Measurements from ENCODE around the gene KRT16. TPM values are rescaled to one million over a fixed set of nuclear protein-coding genes. Genes with fewer than 3 reads are reported as not detected.

The KRT16 gene
- total RNA-seq (2014; rRNA removed; shearing (Covaris generic)): 0.72 and 0.88 TPM in 2 replicates

GRCh38 chr17:41612376-41613160 is at the start of gene KRT16:
KRT16 (minus strand) TSS chr17:41612767; CDS start chr17:41612688, 79 bp downstream.
- peak; percentile 89 for DNase-seq (ENCODE audit: low read depth)

DNA sequence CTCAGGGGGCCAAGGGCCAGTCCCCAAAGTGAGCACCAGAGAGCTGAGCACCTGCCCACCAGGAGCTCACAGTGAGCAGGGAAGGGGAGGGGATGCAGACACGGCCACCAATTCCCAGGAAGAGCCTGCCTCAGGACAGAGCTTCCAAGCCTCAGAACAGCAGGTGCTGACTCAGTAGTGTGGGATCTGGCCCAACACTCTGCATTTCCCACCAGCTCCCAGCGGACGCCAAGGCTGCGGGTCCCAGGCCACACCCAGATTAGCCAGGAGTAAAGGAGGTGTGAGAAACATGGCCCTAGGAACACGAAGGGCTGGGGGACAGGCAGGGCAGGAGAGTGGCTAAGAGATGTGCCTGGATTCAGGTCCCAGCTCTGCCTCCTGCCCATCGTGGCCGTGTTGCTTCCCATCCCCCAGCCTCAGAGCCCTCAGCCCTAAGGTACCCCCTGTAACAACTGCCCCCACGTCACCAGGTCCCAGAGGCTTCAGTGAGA is 47.7 kb upstream of the KRT16 start:
- no peak for DNase-seq (ENCODE audit: low read depth)

DNA sequence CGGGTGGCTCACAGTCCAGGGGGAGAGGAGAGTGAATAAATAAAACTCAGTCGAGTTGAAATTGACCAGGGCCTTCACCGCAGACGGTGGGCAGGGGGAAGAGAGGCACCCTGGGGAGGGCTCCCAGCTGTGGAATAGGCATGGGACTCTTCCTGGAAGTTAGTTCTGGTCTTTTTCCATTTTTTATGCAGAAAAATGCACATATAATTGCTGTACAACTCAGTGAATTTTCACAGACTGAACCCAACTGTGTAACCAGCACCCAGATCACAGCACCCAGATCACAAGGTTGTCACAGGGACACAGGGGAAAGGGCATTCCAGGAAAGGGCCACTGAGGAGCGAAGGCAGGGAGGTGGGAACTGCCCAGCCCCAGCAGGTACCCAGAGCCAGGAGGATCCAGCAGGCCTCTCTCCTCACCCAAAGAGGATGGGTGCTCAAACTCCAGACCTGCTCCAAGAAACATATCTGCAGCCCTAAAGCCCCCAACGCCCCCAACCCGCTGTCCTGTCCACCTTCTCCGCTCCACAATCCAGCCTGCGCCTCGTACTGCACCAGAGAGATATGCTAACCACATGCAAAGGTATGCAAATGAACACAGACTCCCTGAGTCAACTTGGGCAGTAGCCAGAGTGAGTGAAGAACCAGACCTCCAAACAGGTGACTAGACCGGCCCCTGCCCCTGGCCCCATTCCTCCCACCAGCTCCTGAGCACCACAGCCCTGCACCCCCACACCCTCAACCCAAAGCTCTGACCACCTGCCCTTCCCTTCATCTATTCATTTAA is 47.1 kb upstream of the KRT16 start:
- no peak for DNase-seq (ENCODE audit: low read depth)

DNA sequence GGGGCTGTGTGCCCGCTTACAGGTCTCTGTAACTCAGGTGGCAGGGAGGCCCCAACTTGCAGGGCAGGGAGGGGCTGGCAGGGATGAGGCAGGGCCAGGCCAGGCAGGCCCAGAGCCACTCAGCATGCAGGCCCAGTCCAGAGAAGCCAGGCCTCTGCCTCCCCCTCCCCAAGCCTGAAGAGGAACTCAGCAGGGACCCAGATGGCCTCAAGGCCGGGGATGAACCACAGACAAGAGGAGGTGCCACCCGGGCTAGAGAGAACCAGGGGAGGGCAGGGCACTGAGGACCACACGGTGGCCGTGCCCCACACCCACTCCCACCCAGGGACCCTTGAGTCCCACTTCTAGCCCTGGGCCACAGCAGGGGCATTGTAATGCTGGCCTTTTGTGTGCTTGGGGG is 46.3 kb upstream of the KRT16 start:
- no peak for DNase-seq (ENCODE audit: low read depth)

DNA sequence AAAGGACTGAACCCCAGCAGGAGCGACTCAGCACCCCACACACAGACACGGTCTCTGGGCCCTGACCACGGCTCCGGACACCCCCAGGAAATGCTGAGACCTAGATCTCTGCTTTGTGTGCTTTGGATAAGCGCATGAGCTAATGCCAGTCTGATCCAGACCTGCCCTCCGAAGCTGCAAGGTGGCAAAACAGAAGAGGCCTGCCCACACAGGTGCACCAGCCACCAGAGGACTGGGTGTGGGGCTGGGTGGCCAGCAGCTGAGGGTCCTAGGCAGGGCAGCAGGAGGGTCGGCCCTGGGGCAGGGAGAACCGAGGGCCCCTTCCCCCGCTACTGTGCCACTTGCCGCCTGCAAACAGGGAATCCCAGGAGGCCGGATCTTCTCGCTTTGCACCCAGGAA is 45.4 kb upstream of the KRT16 start:
- DNase-seq (ENCODE audit: low read depth): no peak

DNA sequence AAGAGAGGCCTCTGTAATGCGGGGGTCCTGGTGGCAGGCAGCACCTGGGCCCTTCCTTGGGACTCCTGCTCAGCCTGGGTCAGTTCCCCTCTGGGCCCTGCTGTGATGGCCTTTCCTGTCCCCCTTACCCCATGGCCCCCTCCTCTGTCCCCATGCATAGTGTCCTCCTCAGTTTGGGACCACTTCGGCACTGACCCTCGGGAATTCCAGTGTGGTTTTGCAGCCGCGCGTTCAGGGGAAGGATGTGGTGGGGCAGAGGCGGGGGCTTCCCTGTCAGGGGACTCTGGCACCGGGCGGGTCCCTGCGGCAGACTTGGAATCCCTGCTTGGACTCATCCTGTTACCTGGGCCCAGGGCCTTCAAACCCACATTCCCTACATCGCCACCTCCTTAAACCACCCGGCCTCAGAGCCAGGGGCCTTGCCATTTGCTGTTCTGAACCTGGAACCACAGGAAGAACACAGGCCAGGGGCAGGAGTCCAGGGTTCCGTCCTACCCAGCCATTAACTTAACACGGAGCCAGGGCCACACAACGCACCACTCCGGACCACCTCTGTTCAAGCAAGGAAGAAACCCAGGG is 44.7 kb upstream of the KRT16 start:
- no peak for DNase-seq (ENCODE audit: low read depth)

DNA sequence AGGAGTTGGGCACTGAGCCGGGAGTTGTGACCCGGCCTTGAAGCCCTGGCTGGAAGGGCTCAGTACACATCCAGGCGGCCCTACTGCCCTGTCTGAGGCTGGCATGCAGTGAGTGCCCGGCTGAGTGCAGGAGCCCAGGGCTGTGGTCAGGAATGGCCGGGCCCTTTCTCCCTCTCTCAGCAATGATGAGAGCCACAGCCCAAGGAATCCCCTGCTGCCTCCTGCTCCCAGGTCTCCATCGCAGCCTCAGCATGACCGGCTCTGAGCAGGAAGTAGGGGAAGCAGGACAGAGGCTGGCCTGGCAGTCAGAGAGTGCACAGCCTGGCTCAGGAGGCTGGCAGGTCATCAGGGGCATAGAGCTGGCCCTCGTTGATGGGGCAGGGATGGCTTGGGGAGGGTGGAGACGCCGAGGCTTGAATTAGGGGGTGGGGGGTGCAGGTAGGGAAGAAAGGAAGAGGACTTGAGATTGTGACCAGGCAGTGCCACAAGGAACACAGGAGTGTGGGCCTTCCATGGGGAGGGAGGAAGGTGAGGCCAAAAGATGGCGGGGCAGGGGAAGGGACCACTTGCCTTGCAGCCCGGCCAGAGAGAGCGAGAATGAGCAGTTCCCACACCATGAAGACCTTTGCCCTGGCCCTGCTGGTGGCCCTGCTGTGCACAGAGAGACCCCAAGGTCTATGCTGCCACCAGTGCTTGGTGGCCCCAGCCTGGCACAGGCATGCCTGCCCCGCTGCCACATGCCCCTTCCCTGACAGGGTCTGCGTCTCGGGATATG is 43.9 kb upstream of the KRT16 start:
- no peak for DNase-seq (ENCODE audit: low read depth)

DNA sequence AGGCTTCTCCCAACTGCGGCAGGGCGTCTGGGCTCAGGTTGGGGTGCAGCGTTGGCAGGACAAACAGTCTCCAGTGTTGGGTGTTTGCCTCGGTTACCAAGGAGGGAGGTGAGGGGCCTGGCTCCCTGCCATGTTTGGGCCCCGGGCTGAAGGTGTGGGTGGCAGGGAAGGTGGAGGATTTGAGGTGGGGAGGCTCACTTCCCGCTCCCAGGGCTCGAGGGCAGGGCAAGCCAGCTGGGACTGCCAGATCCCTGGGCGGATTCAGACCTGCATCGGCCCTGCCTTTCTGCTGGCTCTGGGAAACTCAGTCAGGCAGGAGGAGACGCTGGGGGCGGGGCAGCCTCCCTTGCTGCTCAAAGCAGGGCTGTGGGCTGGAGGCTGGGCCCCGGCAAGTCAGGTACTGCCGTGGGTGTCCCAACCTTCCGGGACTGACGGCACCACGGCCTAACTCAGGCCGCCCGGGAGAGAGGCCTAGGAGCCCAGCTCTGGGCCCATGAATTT is 43.1 kb upstream of the KRT16 start:
- no peak for DNase-seq (ENCODE audit: low read depth)

GRCh38 chr17:41654678-41655607 is 42.4 kb upstream of the KRT16 start:
- DNase-seq (ENCODE audit: low read depth): no peak

DNA sequence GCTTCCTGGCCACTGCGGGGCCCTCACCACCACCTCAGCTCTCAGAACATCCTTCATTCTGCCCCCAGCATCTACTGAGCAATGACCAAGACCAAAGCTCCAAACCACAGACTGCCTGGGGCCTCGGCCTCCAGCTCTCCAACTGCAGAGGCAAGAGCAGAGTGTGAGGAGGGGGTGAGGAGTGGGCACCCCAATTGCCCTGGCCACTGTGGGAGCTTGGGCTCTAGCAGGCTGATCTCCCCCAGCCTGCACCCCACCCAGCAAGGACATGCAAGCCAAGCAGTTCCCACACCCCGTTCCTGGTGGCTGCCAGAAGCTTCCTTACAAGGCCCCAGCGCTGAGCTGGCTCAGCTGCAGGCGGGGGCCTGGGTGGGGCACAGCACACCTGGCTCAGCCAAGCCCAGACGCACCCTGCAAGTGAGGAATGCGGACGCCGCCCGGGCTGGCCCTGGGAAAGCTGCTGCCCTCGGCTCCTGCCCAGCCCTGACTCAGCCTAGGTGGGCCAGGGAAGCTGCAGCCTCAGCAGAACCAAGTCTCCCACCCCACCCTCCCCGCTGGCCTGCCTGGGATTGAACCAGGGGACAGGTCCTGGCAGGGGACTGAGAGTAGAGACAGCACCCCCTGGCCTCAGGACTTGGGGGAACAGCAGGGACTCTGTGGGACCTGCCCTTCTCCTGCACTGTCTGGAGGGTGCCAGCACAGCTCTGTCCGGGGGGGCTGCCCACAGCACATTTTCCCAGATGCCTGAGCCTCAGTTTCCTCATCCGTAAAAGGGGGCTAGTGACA is 41.5 kb upstream of the KRT16 start:
- no peak for DNase-seq (ENCODE audit: low read depth)

DNA sequence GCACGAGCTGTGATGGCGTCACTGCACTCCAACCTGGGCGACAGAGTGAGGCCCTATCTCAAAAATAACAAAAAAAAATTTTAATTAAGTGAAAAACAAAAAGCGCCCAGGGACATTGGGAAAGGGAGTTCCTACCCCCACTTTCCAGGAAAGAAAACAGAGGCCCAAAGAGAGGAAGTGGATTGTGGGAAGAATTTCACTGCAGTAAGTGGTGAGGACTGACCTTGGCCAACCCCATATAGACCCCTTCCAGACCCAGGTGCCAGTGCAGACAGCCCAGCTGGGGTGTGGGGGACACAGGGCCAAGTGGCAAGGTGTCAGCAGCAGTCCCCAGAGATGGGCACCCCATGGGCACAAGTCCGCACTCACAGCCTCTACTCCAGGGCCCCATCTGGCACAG is 40.9 kb upstream of the KRT16 start:
- no peak for DNase-seq (ENCODE audit: low read depth)

GRCh38 chr17:41652461-41652970 is 39.9 kb upstream of the KRT16 start:
- no peak for DNase-seq (ENCODE audit: low read depth)

DNA sequence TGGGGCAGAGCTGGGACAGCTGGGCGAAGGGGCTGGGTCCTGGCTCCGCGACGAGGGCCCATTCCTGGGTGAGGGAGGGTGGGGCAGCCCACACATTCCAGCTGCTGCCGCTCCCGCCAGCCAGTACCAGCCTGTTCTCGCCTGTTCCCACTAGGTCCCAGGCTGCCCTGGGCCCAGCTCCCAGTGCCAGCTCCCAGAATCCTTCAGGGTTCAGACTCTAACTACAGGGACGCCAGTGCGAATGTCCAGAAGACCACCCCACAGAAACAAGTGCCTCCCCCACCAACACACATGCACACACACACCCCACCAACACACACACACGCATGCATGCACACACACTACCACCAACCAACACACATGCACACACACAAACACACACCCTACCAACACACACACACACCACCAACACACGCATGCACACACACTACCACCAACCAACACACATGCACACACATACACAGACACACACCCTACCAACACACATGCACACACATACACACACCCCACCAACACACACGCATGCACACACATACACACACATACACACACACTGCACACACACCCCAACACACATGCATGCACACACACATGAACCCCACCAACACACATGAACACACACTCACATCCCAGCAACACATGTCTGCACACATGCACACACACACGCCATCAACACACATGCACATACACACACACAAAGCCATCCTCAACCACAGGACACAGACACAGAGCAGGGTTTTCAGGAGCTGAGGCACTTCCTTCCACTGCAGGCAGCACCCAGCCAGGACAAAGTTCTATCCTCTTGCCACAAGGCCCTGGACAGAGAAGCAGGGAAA is 39.3 kb upstream of the KRT16 start:
- no peak for DNase-seq (ENCODE audit: low read depth)

- DNase-seq (ENCODE audit: low read depth): no peak
Observed at GRCh38 chr17:41650794-41651624, 38.4 kb upstream of the KRT16 start.

DNA sequence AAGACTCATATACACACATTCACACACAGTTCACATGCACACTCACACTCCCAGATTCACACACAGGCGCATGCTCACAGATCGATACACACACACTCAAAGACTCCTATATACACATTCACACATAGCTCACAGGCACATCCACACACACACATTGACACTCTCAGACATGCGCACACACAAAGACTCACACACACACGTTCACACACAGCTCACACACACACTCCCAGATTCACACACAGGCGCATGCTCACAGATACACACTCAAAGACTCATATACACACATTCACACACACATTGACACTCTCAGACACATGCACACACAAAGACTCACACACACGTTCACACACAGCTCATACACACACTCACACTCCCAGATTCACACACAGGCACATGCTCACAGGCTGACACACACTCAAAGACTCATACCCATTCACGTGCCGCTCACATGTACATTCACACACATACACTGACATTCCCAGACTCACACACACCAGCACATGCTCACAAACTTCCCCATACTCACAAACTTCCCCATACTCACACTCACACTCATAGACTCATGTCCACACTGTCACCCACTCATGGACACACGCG is 37.5 kb upstream of the KRT16 start:
- no peak for DNase-seq (ENCODE audit: low read depth)

DNA sequence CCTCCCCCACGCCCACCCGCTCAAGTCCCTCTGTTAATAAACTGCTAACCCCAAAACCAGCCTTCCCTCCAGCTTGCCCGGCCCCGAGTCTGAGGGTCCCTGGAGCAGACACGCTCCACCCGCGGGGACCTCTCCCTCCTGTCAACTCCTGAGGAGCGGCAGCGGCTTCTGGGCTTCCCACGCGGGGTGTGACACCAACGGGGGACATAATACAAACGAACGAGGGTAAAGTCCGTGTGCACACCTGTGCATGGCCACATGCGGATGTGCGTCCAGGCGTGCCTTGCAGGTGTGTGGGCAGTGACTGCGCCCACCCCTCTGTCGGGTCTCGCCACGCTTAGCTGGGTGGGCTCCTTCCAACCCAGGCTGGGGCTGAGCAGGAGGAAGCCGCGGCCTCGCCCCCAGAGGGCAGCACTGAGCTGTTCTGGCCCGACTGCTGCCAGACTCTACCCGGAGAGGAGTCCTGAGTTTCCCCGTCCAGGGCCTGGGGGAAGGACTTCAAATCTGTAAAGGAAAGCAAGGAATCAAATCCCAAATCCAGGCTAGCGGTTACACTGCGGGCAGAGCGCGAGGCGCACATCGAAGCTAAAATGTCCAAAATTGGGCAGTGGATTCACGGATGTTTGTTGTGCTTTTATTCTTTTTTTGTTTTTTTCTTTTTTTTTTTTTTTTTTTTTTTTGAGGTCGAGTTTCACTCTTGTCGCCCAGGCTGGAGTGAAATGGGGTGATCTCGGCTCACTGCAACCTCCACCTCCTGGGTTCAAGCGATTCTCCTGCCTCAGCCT is 36.0 kb upstream of the KRT16 start:
- DNase-seq (ENCODE audit: low read depth): peak; percentile 72

All from RPMI7951 (cell line).